Brain pericyte (primary cell): ENCODE results near the gene PTPN22.
A peak's percentile ranks its signal among the peaks of the same experiment; 100 is the strongest.

Experiments
- DNase-seq: peaks from one replicate; pipeline ENCODE4 v3.0.0-alpha.2; 2012; ENCODE audit warnings: low read depth, low spot score

The PTPN22 gene

DNA sequence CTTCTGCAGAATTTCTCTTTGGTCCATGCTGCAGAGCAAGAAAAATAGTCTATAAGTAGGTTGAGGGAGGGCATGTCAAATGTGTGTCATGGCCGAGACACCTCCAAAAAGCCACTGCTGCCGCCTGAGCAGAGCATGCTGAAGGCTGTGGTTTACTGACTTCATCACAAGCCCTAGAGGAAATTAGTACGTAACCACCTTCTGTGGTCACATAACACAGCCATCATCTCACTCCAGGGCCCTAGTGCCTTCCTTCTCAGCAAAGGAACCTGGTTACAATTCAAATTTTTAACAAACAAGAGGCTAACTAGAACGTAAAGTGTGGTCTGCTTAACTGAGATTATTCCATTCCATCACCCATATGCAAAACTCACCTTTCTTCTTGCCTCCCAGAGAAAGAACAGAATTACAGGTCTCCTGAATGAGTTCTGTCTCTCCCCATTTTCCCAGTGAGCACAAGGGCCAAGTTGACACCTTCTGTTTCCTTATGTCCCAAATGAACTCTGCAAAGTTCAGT lies at the start of gene PTPN22:
PTPN22 (minus strand) TSS at position 116 of the 517 bp plus-strand sequence.
- DNase-seq: no peak

DNA sequence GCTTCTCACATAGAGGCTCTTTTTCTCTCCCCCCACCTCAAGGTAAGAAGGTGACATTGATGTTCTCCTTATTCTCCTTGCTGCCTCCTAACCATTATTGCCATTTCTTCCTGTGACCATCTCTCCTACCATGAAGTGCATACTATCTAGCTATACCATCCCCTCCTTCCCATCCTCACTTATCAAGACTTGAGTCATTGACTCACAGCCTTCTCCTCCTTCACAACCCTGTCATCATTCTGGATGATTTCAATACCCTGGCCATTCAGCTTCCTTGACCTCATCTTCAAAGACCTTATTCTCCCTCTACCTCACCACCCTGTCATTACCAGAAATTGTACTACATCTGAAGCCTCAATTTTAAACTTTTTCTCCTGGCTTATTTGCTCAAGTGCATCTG lies 46.7 kb upstream of the PTPN22 start:
- no peak for DNase-seq

DNA sequence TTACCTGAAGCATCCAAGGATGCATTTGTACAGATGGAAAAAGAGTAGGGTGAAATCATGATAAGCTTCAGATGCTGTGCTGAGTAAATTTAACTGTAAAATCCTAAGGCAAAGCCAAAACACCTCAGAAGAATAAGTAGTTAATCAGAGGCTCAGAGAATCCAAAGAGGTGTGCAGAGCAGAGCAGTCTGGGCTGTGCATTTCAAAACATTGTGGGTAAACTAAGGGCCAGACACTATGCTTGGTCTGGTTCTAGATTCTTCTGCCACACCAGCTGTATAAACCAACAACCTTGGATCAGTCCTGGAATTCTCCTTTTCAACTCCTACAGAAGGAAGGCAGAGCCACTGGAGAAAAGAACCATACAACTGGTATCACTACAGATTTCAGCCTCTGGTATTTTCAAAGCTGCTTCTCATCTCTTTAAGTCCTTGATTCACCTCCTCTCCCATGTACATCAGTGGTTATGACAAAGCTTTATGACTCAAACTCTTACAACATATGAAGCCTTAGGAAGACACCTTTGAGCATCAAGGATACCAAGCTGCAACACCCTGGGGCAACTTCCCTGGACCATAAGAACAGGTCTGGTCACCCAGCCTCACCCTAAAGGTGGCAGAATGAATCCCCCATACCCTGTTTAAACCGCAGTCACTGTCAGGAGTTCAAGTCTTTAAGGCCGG lies 46.0 kb upstream of the PTPN22 start:
- DNase-seq: no peak

- no peak for DNase-seq
Observed at GRCh38 chr1:113916974-113917373, 45.5 kb upstream of the PTPN22 start.

DNA sequence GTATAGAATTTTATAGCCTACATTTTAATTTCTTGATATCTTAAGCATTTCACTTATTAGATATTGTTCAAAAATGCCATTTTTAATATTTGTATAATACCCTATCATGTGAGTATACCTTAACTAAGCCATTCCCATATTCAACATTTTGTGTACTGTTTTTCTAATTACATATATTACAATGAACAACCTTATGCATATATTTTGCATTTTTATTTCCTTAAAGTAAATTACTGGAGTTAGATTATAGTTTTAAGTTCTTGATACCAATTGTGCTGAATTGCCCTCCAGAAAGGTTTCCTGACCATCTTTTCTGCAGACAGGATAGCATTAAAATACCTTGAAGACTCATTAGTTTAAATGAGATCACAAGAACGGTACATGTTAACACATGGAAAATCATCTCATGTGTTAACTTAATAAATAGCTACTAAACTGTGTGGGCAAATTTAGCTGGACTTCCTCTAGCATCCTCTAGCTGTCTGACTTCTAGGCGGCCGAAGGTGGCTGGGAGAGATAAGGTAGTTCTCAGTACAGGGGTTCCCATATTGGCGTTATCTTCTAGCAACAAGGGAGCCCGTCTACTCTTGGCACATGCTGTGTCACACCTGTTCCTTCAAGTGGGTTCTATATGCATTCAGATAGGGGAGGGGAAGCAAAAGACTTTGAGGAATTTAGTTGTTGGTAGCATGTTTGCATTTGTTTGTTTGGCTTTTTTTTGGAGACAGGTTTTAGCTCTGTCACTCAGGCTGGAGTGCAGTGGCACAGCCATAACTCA lies 42.6 kb upstream of the PTPN22 start:
- no peak for DNase-seq

DNA sequence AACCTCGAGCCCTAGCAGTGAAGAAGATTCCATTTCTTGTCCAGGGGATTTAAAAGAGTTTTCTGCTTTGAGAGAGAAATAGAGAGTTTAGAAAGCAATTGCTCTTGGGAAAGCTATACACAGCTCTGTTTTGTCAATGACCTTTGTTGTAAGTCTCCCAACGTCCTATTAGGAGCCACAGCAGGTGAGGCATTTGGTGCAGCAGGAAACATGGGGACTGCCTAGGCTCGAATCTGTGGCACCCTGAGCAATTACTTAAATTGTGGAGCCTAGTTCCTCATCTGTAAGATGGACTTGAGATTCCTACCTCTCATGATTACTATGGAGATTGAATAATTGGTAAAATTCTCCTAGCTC lies 41.8 kb upstream of the PTPN22 start:
- DNase-seq: no peak

- no peak for DNase-seq
Observed at GRCh38 chr1:113912594-113913311, 41.2 kb upstream of the PTPN22 start.

DNA sequence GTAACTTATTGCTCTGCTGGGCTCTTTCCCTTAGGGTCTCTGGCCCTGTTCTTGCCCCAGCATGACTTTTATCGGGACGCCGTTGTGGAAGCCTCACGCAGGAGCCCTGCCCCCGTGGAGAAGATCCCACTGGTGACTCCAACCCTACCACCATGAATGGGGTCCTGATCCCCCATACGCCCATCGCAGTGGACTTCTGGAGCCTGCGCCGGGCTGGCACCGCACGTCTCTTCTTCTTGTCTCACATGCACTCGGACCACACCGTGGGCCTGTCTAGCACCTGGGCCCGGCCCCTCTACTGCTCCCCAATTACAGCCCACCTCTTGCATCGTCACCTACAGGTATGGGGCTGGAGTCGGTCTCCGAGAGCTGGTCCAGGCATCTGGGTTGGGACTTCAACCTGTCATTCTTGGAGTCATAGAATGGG lies 33.9 kb upstream of the PTPN22 start:
- no peak for DNase-seq

GRCh38 chr1:113904674-113905434 lies 33.3 kb upstream of the PTPN22 start, which contains the start of the genes AP4B1 and DCLRE1B:
AP4B1 (minus strand) TSS chr1:113904799; CDS start chr1:113904717, 82 bp downstream.
DCLRE1B (plus strand) TSS chr1:113905326; CDS start chr1:113905587, 261 bp downstream.
- DNase-seq: peak; percentile 99

- no peak for DNase-seq
Observed at GRCh38 chr1:113904293-113904673, 32.8 kb upstream of the PTPN22 start.

- no peak for DNase-seq
Observed at GRCh38 chr1:113903501-113904292, 32.2 kb upstream of the PTPN22 start.

GRCh38 chr1:113901191-113901590 lies 29.7 kb upstream of the PTPN22 start:
- no peak for DNase-seq

GRCh38 chr1:113899111-113899510 lies 27.6 kb upstream of the PTPN22 start:
- no peak for DNase-seq

- DNase-seq: no peak
Observed at GRCh38 chr1:113898241-113898814, 26.8 kb upstream of the PTPN22 start.

GRCh38 chr1:113895961-113896360 lies 24.4 kb upstream of the PTPN22 start:
- DNase-seq: no peak

DNA sequence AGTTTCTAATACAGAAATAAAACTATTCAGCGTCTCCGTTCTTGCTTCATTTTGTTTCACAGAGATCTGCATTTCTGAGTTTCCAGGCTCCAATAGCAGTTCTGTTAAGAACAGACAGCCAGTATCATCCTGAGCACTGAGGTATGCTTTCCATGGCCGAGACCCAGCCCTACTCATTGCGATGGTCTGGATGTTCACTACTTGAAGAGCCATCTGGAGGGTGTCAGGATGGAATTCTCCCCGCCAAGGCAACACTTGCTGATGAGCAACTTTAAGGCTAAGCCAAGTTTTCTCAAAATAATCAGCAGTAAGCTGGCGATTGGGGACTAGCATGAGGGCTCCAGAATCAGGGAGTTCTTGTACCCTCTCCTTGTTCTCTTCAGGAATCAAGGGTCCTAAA lies 23.6 kb upstream of the PTPN22 start:
- no peak for DNase-seq

DNA sequence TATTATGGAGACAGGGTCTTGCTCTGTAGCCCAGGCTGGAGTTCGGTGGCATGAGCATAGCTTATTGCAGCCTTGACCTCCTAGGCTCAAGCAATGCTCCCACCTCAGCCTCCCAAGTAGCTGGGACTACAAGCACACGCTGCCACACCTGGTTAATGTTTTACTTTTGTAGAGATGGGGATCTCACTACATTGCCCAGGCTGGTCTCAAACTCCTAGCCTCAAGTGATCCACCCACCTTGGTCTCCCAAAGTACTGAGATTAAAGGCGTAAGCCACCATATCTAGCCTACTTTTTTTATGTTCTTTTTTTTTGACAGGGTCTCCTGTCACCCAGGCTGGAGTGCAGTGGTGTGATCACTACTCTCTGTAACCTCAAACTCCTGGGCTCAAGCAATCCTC lies 21.8 kb upstream of the PTPN22 start:
- no peak for DNase-seq

DNA sequence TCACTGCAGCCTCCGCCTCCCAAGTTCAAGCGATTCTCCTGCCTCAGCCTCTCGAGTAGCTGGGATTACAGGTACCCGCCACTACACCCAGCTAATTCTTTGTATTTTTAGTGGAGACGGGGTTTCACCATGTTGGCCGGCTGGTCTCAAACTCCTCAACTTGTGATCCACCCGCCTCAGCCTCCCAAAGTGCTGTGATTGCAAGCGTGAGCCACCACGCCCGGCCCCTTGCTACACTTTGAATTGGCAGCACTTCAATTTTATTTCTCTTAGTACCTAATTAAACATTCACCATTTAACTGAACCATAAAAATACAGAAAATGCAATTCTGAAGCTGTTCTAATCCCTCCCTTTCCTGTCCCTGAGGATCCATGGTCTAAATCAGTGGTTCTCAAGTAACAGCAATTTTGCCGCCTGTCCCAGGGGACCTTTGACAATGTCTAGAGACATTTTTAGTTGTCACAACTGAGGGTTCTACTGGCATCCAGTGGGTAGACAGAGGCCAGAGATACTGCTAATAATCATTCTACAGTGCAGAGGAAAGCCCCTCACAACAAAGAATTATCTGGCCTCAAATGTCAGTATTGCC lies 20.2 kb upstream of the PTPN22 start:
- no peak for DNase-seq

GRCh38 chr1:113890816-113891215 lies 19.3 kb upstream of the PTPN22 start:
- DNase-seq: no peak
